ENCODE measurements around the gene DDIT4. TPM values are rescaled to one million over a fixed set of nuclear protein-coding genes. Genes with fewer than 3 reads are reported as not detected.

DDIT4 gene
- total and polyA plus RNA-seq, 9 of the 15 experiments (the other 6 are each of a cell fraction or from before 2014, with no cell fraction given): 8.2 to 675 (median 159) TPM

- TF ChIP-seq, protein P1, sequence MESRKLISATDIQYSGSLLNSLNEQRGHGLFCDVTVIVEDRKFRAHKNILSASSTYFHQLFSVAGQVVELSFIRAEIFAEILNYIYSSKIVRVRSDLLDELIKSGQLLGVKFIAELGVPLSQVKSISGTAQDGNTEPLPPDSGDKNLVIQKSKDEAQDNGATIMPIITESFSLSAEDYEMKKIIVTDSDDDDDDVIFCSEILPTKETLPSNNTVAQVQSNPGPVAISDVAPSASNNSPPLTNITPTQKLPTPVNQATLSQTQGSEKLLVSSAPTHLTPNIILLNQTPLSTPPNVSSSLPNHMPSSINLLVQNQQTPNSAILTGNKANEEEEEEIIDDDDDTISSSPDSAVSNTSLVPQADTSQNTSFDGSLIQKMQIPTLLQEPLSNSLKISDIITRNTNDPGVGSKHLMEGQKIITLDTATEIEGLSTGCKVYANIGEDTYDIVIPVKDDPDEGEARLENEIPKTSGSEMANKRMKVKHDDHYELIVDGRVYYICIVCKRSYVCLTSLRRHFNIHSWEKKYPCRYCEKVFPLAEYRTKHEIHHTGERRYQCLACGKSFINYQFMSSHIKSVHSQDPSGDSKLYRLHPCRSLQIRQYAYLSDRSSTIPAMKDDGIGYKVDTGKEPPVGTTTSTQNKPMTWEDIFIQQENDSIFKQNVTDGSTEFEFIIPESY (CRISPR knock-in tag; IDR thresholded peaks at IDR 0.05): no peak
- TF ChIP-seq SPI1 (IDR thresholded peaks at IDR 0.05; ENCODE audit: borderline replicate concordance, low read depth, low read length) (no peak), ZNF780A (CRISPR knock-in tag; IDR thresholded peaks at IDR 0.05) (no peak), THRB (CRISPR knock-in tag; conservative IDR thresholded peaks at IDR 0.05) (no peak), POLR3G (IDR thresholded peaks at IDR 0.05; ENCODE audit: extremely low read depth, insufficient read length, insufficient replicate concordance) (no peak), ZNF644 (tag; IDR thresholded peaks at IDR 0.05; ENCODE audit: low read depth) (no peak; the same call in 1 of the 2 replicates), FOSL1 (tag; conservative IDR thresholded peaks at IDR 0.05) (no peak; the same call in 1 of the 2 replicates), SIX5 (IDR thresholded peaks at IDR 0.05; ENCODE audit: borderline replicate concordance in 1 of 2, insufficient read depth in 1 of 2, low read depth in 1 of 2, low read length in 2 of 2) (no peak), SNIP1 (IDR thresholded peaks at IDR 0.05; ENCODE audit: low read depth) (no peak), NONO (IDR thresholded peaks at IDR 0.05; ENCODE audit: low read depth in 2 of 2, low read length in 1 of 2) (no peak; a peak in 1 of 4 replicates), ZNF79 (CRISPR knock-in tag; IDR thresholded peaks at IDR 0.05; ENCODE audit: low read depth) (peak; percentile 60; the same call in 1 of the 2 replicates), THRAP3 (IDR thresholded peaks at IDR 0.05; ENCODE audit: borderline replicate concordance) (no peak), FOXJ3 (CRISPR knock-in tag; IDR thresholded peaks at IDR 0.05) (no peak), FOXP1 (CRISPR knock-in tag; IDR thresholded peaks at IDR 0.05) (peak; percentile 89), L3MBTL2 (IDR thresholded peaks at IDR 0.05) (no peak), SP1 (CRISPR knock-in tag; IDR thresholded peaks at IDR 0.05) (peak; percentile 44; the same call in 1 of the 2 replicates)
- TF ChIP-seq, protein P2, sequence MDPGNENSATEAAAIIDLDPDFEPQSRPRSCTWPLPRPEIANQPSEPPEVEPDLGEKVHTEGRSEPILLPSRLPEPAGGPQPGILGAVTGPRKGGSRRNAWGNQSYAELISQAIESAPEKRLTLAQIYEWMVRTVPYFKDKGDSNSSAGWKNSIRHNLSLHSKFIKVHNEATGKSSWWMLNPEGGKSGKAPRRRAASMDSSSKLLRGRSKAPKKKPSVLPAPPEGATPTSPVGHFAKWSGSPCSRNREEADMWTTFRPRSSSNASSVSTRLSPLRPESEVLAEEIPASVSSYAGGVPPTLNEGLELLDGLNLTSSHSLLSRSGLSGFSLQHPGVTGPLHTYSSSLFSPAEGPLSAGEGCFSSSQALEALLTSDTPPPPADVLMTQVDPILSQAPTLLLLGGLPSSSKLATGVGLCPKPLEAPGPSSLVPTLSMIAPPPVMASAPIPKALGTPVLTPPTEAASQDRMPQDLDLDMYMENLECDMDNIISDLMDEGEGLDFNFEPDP (CRISPR knock-in tag; IDR thresholded peaks at IDR 0.05): no peak
- TF ChIP-seq, protein P3, sequence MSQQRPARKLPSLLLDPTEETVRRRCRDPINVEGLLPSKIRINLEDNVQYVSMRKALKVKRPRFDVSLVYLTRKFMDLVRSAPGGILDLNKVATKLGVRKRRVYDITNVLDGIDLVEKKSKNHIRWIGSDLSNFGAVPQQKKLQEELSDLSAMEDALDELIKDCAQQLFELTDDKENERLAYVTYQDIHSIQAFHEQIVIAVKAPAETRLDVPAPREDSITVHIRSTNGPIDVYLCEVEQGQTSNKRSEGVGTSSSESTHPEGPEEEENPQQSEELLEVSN (IDR thresholded peaks at IDR 0.05; ENCODE audit: borderline replicate concordance in 1 of 2, extremely low read depth in 1 of 2, insufficient read depth in 1 of 2, insufficient read length in 1 of 2, low read depth in 1 of 2, low read length in 1 of 2, poor library complexity in 1 of 2, severe bottlenecking in 1 of 2): no peak
- TF ChIP-seq, protein P4, sequence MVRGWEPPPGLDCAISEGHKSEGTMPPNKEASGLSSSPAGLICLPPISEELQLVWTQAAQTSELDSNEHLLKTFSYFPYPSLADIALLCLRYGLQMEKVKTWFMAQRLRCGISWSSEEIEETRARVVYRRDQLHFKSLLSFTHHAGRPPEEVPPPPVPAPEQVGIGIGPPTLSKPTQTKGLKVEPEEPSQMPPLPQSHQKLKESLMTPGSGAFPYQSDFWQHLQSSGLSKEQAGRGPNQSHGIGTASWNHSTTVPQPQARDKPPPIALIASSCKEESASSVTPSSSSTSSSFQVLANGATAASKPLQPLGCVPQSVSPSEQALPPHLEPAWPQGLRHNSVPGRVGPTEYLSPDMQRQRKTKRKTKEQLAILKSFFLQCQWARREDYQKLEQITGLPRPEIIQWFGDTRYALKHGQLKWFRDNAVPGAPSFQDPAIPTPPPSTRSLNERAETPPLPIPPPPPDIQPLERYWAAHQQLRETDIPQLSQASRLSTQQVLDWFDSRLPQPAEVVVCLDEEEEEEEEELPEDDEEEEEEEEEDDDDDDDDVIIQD (CRISPR knock-in tag; IDR thresholded peaks at IDR 0.05): peak; percentile 89; the same call in 1 of the 2 replicates
Observed at GRCh38 chr10:72274730-72275350, 1.1 kb downstream of the DDIT4 start (continued).
